ENCODE data around the gene MORN4.

Gene MORN4

GRCh38 chr10:97593421-97593820 lies 39.9 kb downstream of the MORN4 start:
- TF ChIP-seq, protein P1, sequence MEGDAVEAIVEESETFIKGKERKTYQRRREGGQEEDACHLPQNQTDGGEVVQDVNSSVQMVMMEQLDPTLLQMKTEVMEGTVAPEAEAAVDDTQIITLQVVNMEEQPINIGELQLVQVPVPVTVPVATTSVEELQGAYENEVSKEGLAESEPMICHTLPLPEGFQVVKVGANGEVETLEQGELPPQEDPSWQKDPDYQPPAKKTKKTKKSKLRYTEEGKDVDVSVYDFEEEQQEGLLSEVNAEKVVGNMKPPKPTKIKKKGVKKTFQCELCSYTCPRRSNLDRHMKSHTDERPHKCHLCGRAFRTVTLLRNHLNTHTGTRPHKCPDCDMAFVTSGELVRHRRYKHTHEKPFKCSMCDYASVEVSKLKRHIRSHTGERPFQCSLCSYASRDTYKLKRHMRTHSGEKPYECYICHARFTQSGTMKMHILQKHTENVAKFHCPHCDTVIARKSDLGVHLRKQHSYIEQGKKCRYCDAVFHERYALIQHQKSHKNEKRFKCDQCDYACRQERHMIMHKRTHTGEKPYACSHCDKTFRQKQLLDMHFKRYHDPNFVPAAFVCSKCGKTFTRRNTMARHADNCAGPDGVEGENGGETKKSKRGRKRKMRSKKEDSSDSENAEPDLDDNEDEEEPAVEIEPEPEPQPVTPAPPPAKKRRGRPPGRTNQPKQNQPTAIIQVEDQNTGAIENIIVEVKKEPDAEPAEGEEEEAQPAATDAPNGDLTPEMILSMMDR (conservative IDR thresholded peaks at IDR 0.05): no peak
- no peak overlapping the region for H3K27ac ChIP-seq

GRCh38 chr10:97590748-97591495 lies 42.4 kb downstream of the MORN4 start:
- H3K27ac ChIP-seq: no peak overlapping the region
- TF ChIP-seq, protein P1 (conservative IDR thresholded peaks at IDR 0.05): no peak

DNA sequence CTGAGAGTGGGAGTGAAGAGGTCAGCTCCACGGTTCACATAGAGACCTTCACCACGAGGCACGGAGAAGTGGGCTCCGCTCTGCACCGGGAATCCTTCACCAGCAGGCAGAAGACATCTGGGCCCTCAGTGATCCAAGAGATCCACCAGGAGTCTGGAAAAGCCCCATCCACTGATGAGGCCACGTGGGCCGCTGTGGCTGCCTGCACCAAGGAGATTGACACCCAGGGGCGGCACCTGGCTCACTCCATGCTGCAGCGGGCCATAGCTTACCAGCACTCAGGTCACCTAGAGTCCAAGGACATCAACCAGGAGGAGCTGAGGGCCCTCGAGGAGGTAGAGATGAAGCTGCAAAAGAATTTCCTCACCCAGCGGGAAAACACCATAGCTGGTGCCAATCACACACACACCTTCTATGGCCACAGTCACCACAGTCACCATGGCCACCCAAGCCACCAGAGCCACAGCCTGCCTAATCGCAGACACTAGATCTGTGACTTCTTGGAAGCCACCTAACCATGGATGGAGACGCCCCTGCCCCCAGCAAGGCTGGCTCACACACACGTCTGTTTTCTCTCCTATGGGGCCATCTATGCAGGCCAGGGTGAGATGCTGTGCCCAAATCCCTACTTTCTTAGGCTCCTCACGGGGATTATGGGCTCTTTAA lies 43.1 kb downstream of the MORN4 start:
- TF ChIP-seq, protein P1 (conservative IDR thresholded peaks at IDR 0.05): no peak
- H3K27ac ChIP-seq: no peak overlapping the region

DNA sequence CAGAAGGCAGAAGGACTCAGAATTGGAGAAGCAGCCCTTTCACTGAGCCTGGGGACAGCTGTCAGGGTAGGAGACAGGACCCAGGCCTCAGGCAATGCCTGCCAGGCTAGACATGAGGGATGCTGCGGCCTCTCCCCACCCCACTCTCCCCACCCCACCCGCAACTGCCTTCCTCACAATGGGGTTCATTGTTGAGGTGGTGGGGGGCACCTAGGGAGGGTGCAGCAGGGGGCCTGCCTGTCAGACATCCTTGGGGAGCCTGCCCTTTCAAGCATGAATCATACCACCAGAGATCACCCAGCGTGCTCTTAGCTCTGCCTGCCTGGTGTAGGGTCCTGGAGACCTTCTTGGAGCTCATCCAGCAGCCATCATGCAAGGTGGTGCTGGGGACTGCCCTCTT lies 43.8 kb downstream of the MORN4 start, which contains the start of gene C10orf62:
TSS of gene C10orf62 (plus strand) at position 243 of the 400 bp plus-strand sequence. CDS start 177 bp downstream, outside the sequence.
- TF ChIP-seq, protein P1 (conservative IDR thresholded peaks at IDR 0.05): no peak
- no peak within 1 kb of the TSS for H3K27ac ChIP-seq

GRCh38 chr10:97587183-97587582 lies 46.1 kb downstream of the MORN4 start:
- no peak overlapping the region for H3K27ac ChIP-seq
- TF ChIP-seq, protein P1 (conservative IDR thresholded peaks at IDR 0.05): no peak

- no peak overlapping the region for H3K27ac ChIP-seq
- TF ChIP-seq, protein P1 (conservative IDR thresholded peaks at IDR 0.05): no peak
These were observed 47.9 kb downstream of the MORN4 start for GRCh38 chr10:97585439-97585811.

DNA sequence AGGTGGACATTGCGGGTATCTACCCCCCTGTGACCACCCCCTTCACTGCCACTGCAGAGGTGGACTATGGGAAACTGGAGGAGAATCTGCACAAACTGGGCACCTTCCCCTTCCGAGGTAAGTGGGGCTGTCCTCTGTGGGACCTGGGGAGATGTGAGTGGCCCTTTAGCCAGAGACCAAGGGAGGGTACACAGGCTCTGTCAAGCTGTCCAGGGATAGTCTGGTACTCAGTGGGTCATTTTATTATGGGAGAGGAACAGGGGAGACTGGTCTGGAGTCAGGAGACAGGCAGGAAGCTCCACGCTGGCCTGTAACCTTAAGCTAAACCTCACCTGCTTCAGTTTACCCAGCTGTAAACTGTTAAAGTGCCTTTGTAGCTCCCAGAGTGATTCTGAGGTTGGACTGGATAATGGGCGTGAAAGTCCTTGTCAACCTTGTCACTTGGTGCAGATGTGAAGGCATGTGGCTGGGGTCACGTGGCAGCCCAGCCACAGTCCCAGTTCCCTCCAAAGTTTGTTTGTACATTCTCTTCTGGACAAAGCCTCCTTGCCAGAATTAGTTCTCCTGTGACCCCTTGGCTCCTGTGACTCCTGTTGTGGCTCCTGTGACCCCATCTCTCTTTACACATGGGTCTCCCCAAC lies 48.4 kb downstream of the MORN4 start:
- H3K27ac ChIP-seq: no peak overlapping the region
- TF ChIP-seq, protein P1 (conservative IDR thresholded peaks at IDR 0.05): no peak
